Natural killer cell (primary cell): ENCODE data around the gene ELP6. TPM values are rescaled to one million over a fixed set of nuclear protein-coding genes. Genes with fewer than 3 reads are reported as not detected.

Experiments
- ATAC-seq, 3 donors: fragments of 150-1000 bp in 2 of 3; fragments of 200-7000 bp in 1 of 3; cut with Tn5 transposase; 1 replicate in 1 of 3; 2 replicates in 2 of 3; pipeline ENCODE4 v1.10.0; 2021; ENCODE audit warnings: mild to moderate bottlenecking in 2 of 3, moderate library complexity in 2 of 3
- DNase-seq, 2 donors: peaks; one replicate each; pipeline versions ENCODE4 v3.0.0 to v3.0.0-alpha.2; 2013 to 2021; ENCODE audit warnings: mixed read lengths in 1 of 2
- H3K27ac ChIP-seq: one replicate; pipeline ENCODE4 v1.5.1; 2013; ENCODE audit warnings: mild to moderate bottlenecking, low read length
- H3K27me3 ChIP-seq: one replicate; pipeline ENCODE4 v1.6.1; 2013; ENCODE audit warnings: low read length; ENCODE audit not compliant: control insufficient read depth, insufficient read depth
- H3K36me3 ChIP-seq: one replicate; pipeline ENCODE4 v1.6.1; 2013; ENCODE audit warnings: low read length; ENCODE audit not compliant: control insufficient read depth, insufficient read depth
- H3K4me1 ChIP-seq: one replicate; pipeline ENCODE4 v1.6.1; 2013; ENCODE audit warnings: low read length; ENCODE audit not compliant: control insufficient read depth, insufficient read depth
- H3K4me3 ChIP-seq: one replicate; pipeline ENCODE4 v1.5.1; 2013; ENCODE audit warnings: low read length
- H3K9me3 ChIP-seq: one replicate; pipeline ENCODE4 v1.6.1; 2013; ENCODE audit warnings: low read length; ENCODE audit not compliant: control insufficient read depth, insufficient read depth
- H3K27ac Mint-ChIP-seq, 2 donors: one replicate each; pipeline ENCODE4 v1.8.0; 2022; ENCODE audit warnings: mild to moderate bottlenecking in 2 of 2, mixed read lengths in 2 of 2, moderate library complexity in 1 of 2
- H3K27me3 Mint-ChIP-seq, 2 donors: one replicate each; pipeline ENCODE4 v1.8.0; 2022; ENCODE audit warnings: low read depth in 2 of 2, mixed read lengths in 2 of 2
- H3K36me3 Mint-ChIP-seq: one replicate; pipeline ENCODE4 v1.8.0; 2022; ENCODE audit warnings: mixed read lengths
- H3K4me1 Mint-ChIP-seq, 2 donors: one replicate each; pipeline ENCODE4 v1.8.0; 2022; ENCODE audit warnings: mixed read lengths in 2 of 2
- H3K4me3 Mint-ChIP-seq: one replicate; pipeline ENCODE4 v1.8.0; 2022; ENCODE audit warnings: mild to moderate bottlenecking, moderate library complexity, mixed read lengths
- H3K9me3 Mint-ChIP-seq, 2 donors: one replicate each; pipeline ENCODE4 v1.8.0; 2022; ENCODE audit warnings: mixed read lengths in 2 of 2
- WGBS: methylation state at CpG from one replicate; pipeline ENCODE4 v1.1.7; 2013; ENCODE audit warnings: missing lambda C conversion rate; ENCODE audit not compliant: insufficient coverage; 5-methylcytosine and 5-hydroxymethylcytosine counted together
- intact Hi-C: fragments of 100-400 bp; cut with micrococcal nuclease; formaldehyde crosslinking; loops from one replicate; pipeline ENCODE4 v1.14.2; 2022
- total RNA-seq, 4 donors: library from RNA; stranded (reverse); fragments of 120-200 nt in 1 of 4; gene quantifications; one replicate each; pipeline versions ENCODE4 v1.2.3 to v1.2.4, GENCODE V29; 2013 to 2022
- TF ChIP-seq, protein P1 (sequence below): fragments of 200-600 bp; IDR thresholded peaks from one replicate; pipeline ENCODE4 v1.8.0; 2022; ENCODE audit warnings: antibody characterized with exemption

Gene ELP6
- total RNA-seq, 3 donors from 2014 or later (not counting 1 experiment from before 2014, with no cell fraction given) = 18.1 to 37.4 (median 33.4) TPM

- TF ChIP-seq, protein P1, sequence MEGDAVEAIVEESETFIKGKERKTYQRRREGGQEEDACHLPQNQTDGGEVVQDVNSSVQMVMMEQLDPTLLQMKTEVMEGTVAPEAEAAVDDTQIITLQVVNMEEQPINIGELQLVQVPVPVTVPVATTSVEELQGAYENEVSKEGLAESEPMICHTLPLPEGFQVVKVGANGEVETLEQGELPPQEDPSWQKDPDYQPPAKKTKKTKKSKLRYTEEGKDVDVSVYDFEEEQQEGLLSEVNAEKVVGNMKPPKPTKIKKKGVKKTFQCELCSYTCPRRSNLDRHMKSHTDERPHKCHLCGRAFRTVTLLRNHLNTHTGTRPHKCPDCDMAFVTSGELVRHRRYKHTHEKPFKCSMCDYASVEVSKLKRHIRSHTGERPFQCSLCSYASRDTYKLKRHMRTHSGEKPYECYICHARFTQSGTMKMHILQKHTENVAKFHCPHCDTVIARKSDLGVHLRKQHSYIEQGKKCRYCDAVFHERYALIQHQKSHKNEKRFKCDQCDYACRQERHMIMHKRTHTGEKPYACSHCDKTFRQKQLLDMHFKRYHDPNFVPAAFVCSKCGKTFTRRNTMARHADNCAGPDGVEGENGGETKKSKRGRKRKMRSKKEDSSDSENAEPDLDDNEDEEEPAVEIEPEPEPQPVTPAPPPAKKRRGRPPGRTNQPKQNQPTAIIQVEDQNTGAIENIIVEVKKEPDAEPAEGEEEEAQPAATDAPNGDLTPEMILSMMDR = no peak
- intact Hi-C loops = no loop called here
- Histone ChIP-seq H3K4me1 (no peaks in the 10 kb centered on the region), H3K27me3 (no peaks in the 10 kb centered on the region), H3K9me3 (no peaks in the 10 kb centered on the region), H3K36me3 (no peaks in the 10 kb centered on the region), H3K27ac (no peak overlapping the region), H3K4me3 (no peak overlapping the region)
- Mint-ChIP-seq H3K36me3 (no peaks in the 10 kb centered on the region), H3K27ac (no peak overlapping the region), H3K4me3 (no peak overlapping the region), H3K9me3 (no peaks in the 10 kb centered on the region), H3K4me1 (peaks cover 0 to 5% of the 10 kb centered on the region in 2 donors), H3K27me3 (peaks cover 0 to 6% of the 10 kb centered on the region in 2 donors)
- DNase-seq = no peak
- WGBS = 89% methylated on average over 6 of the region's 6 CpGs
- no peak for ATAC-seq
These were observed 23.5 kb upstream of the ELP6 start for GRCh38 chr3:47536967-47537366.

- intact Hi-C loops = no loop called here
- TF ChIP-seq, protein P1 = no peak
- H3K4me3 Mint-ChIP-seq = no peak overlapping the region
- 93% methylated on average over 19 of the region's 19 CpGs for WGBS
- no peaks in the 10 kb centered on the region for H3K36me3 ChIP-seq
- no peaks in the 10 kb centered on the region for H3K27me3 ChIP-seq
- H3K9me3 ChIP-seq = no peaks in the 10 kb centered on the region
- H3K27ac ChIP-seq = no peak overlapping the region
- no peaks in the 10 kb centered on the region for H3K4me1 ChIP-seq
- H3K27ac Mint-ChIP-seq = peak overlapping the region in 1 of 2 donors; percentile 14
- peaks cover 0 to 3% of the 10 kb centered on the region in 2 donors for H3K27me3 Mint-ChIP-seq
- ATAC-seq (no peak), DNase-seq (no peak)
- no peaks in the 10 kb centered on the region for H3K36me3 Mint-ChIP-seq
- H3K4me1 Mint-ChIP-seq = peaks cover 0 to 5% of the 10 kb centered on the region in 2 donors
- H3K4me3 ChIP-seq = no peak overlapping the region
- no peaks in the 10 kb centered on the region for H3K9me3 Mint-ChIP-seq
These were observed 22.8 kb upstream of the ELP6 start for GRCh38 chr3:47536221-47536891.

DNA sequence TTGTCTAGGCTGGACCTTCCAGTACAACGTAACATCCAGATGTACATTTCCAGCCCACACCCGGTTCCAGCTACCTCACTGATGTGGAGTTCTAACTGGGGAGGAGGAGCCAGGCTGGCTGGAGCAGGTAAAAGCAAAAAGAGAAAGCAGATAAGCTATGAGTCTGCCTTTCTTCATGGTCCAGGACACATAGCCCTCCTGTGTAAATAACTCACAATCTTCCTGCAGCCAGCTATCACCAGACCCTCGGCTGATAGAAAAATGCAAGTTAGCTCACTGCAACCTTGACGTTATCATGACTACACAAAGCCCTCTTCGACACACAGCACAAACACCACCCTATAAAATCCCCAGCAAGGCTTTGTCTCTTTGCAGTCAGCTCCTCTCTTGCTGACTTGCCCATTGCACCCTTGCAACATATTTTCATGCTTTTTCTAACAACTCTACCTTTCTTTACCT lies 20.5 kb upstream of the ELP6 start:
- ATAC-seq (no peak), DNase-seq (no peak)
- Histone ChIP-seq H3K27me3 (no peaks in the 10 kb centered on the region), H3K27ac (no peak overlapping the region), H3K36me3 (no peaks in the 10 kb centered on the region), H3K9me3 (no peaks in the 10 kb centered on the region), H3K4me3 (no peak overlapping the region), H3K4me1 (no peaks in the 10 kb centered on the region)
- peaks cover 0 to 3% of the 10 kb centered on the region in 2 donors for H3K27me3 Mint-ChIP-seq
- WGBS = 94% methylated on average over 4 of the region's 5 CpGs
- no peak overlapping the region for H3K4me3 Mint-ChIP-seq
- H3K36me3 Mint-ChIP-seq = no peaks in the 10 kb centered on the region
- TF ChIP-seq, protein P1 = no peak
- no peak overlapping the region for H3K27ac Mint-ChIP-seq
- no peaks in the 10 kb centered on the region for H3K9me3 Mint-ChIP-seq
- H3K4me1 Mint-ChIP-seq = peaks cover 0 to 5% of the 10 kb centered on the region in 2 donors
- intact Hi-C loops = no loop called here

DNA sequence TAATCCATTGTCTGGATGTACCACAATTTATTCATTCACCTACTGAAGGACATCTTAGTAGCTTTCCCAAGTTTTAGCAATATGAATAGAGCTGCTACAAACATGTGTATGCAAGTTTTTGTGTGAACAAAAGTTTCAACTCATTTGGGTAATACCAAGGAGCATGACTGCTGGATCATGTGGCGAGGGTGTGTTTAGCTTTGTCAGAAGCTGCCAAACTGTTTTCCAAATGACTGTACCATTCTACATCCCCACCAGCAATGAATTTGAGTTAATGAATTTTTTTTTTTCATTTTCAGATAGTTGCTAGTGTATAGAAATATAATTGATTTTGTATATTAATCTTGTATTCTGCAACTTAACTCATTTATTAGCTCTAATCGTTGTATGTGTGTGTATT lies 20.0 kb upstream of the ELP6 start:
- Histone ChIP-seq H3K4me1 (no peaks in the 10 kb centered on the region), H3K9me3 (no peaks in the 10 kb centered on the region), H3K27me3 (no peaks in the 10 kb centered on the region), H3K4me3 (no peak overlapping the region), H3K27ac (no peak overlapping the region), H3K36me3 (no peaks in the 10 kb centered on the region)
- Mint-ChIP-seq H3K4me1 (peaks cover 0 to 5% of the 10 kb centered on the region in 2 donors), H3K36me3 (no peaks in the 10 kb centered on the region), H3K27ac (no peak overlapping the region), H3K9me3 (no peaks in the 10 kb centered on the region), H3K4me3 (no peak overlapping the region), H3K27me3 (no peaks in the 10 kb centered on the region)
- intact Hi-C loops = no loop called here
- ATAC-seq (no peak), DNase-seq (no peak)
- 100% methylated on average over 1 of the region's 2 CpGs for whole genome bisulfite sequencing
- TF ChIP-seq, protein P1 = no peak
